HFF-Myc (cell line): ENCODE results near the gene NELFA.

Experiments
- DNase-seq: peaks from one replicate; pipeline ENCODE4 v3.0.0-alpha.2; 2011; ENCODE audit warnings: low read depth; ENCODE audit errors: extremely low read depth
- H3K4me3 ChIP-seq: replicated peaks from 2 replicates; pipeline ENCODE4 v1.5.1; 2011; ENCODE audit warnings: low read depth, mild to moderate bottlenecking, control low read depth, low read length
- CTCF ChIP-seq: IDR thresholded peaks from 2 replicates; pipeline ENCODE4 v1.5.1; 2012; ENCODE audit warnings: mild to moderate bottlenecking, low read depth, low read length, control low read depth; ENCODE audit errors: missing control alignments

Gene NELFA

GRCh38 chr4:1960170-1960825 is 48.5 kb downstream of the NELFA start:
- no peak for TF ChIP-seq CTCF
- no peak for DNase-seq
- H3K4me3 ChIP-seq = no peak overlapping the region

DNA sequence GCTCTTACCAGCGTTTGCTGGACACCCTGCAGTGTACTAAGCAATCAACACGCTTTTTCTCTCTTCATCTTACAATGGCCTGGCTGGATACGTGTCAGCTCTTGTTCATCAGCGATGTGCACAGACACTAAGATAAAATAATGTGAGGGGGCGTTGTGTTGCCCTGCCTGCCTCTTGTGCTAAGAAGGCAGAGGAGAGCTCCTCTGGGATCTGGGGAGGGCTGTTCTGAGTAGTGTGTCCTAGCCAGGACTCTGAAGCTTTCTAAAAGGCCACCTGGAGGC is 49.7 kb downstream of the NELFA start:
- TF ChIP-seq CTCF = no peak

DNA sequence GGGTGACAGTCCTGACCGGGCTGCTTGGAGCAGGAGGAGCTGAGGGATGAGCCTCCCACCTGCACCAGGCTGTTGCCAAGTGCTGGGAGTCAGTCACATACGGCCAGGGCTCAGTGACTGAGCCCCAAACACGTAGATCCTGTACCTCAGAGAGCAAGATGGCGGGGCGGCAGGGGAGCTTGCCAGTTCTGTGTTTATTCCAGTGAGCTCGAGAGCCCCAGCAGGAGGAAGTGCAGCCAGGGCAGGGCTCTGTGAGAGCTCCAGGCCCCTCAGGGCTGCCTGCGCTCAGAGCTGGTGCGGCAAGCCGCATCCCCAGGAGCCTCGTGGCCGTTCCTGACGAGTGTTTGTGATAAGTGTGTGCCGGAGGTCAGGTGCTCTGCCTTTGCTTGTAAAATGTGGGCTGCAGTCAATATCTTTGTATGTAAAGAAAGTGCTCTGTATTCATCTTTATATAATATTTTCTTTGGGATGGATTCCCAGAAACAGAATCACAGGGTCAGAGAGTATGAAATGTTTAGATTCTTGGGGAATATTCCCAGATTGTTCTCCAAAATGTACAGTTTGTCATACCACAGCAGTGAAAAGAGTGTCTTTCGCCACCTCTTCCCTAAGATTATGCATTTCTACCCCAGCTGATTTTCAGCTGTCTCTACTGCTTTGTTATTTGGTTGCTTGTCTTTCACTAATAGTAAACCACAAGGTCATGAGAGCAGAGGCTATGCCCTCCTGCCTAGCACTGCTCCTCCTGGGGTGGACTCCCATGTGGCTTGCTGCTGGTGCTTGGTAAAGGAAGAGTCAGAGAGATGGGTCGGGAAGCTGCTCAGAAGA is 50.3 kb downstream of the NELFA start:
- DNase-seq = no peak
- no peak for TF ChIP-seq CTCF
- H3K4me3 ChIP-seq = no peak overlapping the region

More for the DNA sequence above, 49.7 kb downstream of the NELFA start:
- DNase-seq = no peak
- no peak overlapping the region for H3K4me3 ChIP-seq

GRCh38 chr4:1956631-1957030 is 52.1 kb downstream of the NELFA start:
- DNase-seq = no peak
- no peak for TF ChIP-seq CTCF
- H3K4me3 ChIP-seq = no peak overlapping the region

DNA sequence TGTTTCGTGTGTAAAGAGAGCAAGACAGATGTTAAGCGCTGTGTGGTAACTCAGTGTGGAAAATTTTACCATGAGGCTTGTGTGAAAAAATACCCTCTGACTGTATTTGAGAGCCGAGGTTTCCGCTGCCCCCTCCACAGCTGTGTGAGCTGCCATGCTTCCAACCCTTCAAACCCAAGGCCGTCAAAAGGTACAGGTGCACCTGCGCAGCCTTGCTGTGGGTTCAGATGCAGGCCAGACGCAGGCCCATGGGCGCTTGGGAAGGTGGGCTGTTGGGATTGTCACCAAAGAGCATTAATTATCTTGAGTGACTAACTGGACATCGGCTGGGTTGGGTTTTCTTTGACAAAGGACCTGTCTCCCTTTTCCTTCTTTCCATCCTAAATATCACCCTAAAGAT is 55.4 kb downstream of the NELFA start:
- no peak for DNase-seq
- no peak overlapping the region for H3K4me3 ChIP-seq
- TF ChIP-seq CTCF = no peak

- no peak for DNase-seq
- TF ChIP-seq CTCF = no peak
These were observed 56.1 kb downstream of the NELFA start for GRCh38 chr4:1952719-1953118.

More at GRCh38 chr4:1952719-1953118, 56.1 kb downstream of the NELFA start:
- no peak overlapping the region for H3K4me3 ChIP-seq
